NT2/D1 (cell line): Measurements from ENCODE around the gene PCMTD2.

ENCODE experiments used
- YY1 ChIP-seq: IDR thresholded peaks from 2 replicates; pipeline ENCODE4 v1.6.1; 2011; ENCODE audit not compliant: insufficient read length, insufficient read depth
- ZNF274 ChIP-seq: IDR thresholded peaks from 2 replicates; pipeline ENCODE4 v1.6.1; 2011; ENCODE audit warnings: mild to moderate bottlenecking, low read depth, low read length

DNA sequence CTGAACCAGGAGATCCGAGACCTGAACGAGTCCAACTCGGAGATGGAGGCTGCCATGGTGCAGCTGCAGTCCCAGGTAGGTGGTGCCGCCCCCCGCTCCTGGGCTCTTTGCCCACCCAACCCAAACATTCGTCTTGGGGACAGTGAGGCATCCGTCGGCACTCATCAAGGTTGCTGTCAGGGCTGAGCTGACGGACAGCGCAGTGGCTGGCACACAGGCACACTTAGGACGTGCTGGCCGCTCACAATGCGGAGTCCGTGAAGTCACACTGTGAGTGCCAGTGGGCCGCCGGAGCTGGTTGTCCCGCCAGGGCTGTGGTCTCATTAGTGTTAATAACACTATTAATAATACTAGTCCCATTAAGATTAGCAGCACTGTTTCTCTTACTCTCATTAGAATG, 18.2 kb upstream of the PCMTD2 start:
- TF ChIP-seq ZNF274 (no peak), YY1 (no peak)
